ENCODE results near the gene C1orf21.

Gene C1orf21

GRCh38 chr1:184520336-184520735 lies 133.5 kb downstream of the C1orf21 start:
- DNase-seq, result no peak

GRCh38 chr1:184524248-184524647 lies 137.4 kb downstream of the C1orf21 start:
- no peak for DNase-seq

GRCh38 chr1:184527402-184527801 lies 140.6 kb downstream of the C1orf21 start:
- no peak for DNase-seq

GRCh38 chr1:184530226-184530625 lies 143.4 kb downstream of the C1orf21 start:
- DNase-seq, result no peak

GRCh38 chr1:184531296-184531695 lies 144.5 kb downstream of the C1orf21 start:
- no peak for DNase-seq

GRCh38 chr1:184532199-184532598 lies 145.4 kb downstream of the C1orf21 start:
- DNase-seq, result peak in 2 of 3 donors; percentile 17 to 50

- DNase-seq, result peak; percentile 56 to 73 (median 56)
These were observed 146.2 kb downstream of the C1orf21 start for GRCh38 chr1:184533049-184533448.

- DNase-seq, result no peak
These were observed 147.1 kb downstream of the C1orf21 start for GRCh38 chr1:184533915-184534314.

- no peak for DNase-seq
These were observed 147.9 kb downstream of the C1orf21 start for GRCh38 chr1:184534690-184535089.

GRCh38 chr1:184535191-184535970 lies 148.6 kb downstream of the C1orf21 start:
- no peak for DNase-seq

- no peak for DNase-seq
These were observed 149.6 kb downstream of the C1orf21 start for GRCh38 chr1:184536246-184536985.

- DNase-seq, result no peak
These were observed 152.8 kb downstream of the C1orf21 start for GRCh38 chr1:184539580-184539979.

GRCh38 chr1:184541537-184542152 lies 154.8 kb downstream of the C1orf21 start:
- DNase-seq, result no peak

GRCh38 chr1:184542291-184542690 lies 155.5 kb downstream of the C1orf21 start:
- DNase-seq, result no peak

- DNase-seq, result no peak
These were observed 158.8 kb downstream of the C1orf21 start for GRCh38 chr1:184545601-184546000.

GRCh38 chr1:184552446-184552845 lies 165.6 kb downstream of the C1orf21 start:
- DNase-seq, result peak in 2 of 3 donors; percentile 52 to 57

- no peak for DNase-seq
These were observed 167.0 kb downstream of the C1orf21 start for GRCh38 chr1:184553845-184554244.

- DNase-seq, result no peak
These were observed 169.1 kb downstream of the C1orf21 start for GRCh38 chr1:184555665-184556641.

- no peak for DNase-seq
These were observed 169.8 kb downstream of the C1orf21 start for GRCh38 chr1:184556665-184557064.

GRCh38 chr1:184557423-184558347 lies 170.9 kb downstream of the C1orf21 start:
- DNase-seq, result peak in 1 of 3 donors; percentile 25

GRCh38 chr1:184558691-184559090 lies 171.9 kb downstream of the C1orf21 start:
- DNase-seq, result no peak

Data from suppressor macrophage treated with lipopolysaccharide for 1 hour (primary cell).